AG04449 (cell line): ENCODE data around the gene CNOT4.

ENCODE experiments used
- CTCF ChIA-PET: fragments of 350-600 bp; formaldehyde crosslinking; extraction: SDS; loops from one replicate; lab custom pipeline; 2021; ENCODE audit warnings: antibody characterized with exemption; lab: Yijun Ruan, JAX
- POLR2A ChIA-PET: fragments of 400-600, 350-600 bp; formaldehyde crosslinking; extraction: SDS; loops from one replicate; lab custom pipeline; 2020; ENCODE audit warnings: antibody characterized with exemption, inconsistent platforms; lab: Yijun Ruan, JAX
- DNase-seq: peaks from one replicate; pipeline ENCODE4 v3.0.0-alpha.2; 2010; ENCODE audit warnings: low read depth, low spot score
- H3K4me3 ChIP-seq: 2 replicates; pipeline ENCODE4 v1.5.1; 2011; ENCODE audit warnings: low read depth, mild to moderate bottlenecking, control low read depth, low read length
- TF ChIP-seq, protein P1 (sequence below): IDR thresholded peaks from one replicate; pipeline ENCODE4 v1.5.1; 2011; ENCODE audit warnings: mild to moderate bottlenecking, moderate library complexity, low read length, control low read depth, inconsistent platforms; ENCODE audit not compliant: insufficient read depth; ENCODE audit errors: missing control alignments

Gene CNOT4

DNA sequence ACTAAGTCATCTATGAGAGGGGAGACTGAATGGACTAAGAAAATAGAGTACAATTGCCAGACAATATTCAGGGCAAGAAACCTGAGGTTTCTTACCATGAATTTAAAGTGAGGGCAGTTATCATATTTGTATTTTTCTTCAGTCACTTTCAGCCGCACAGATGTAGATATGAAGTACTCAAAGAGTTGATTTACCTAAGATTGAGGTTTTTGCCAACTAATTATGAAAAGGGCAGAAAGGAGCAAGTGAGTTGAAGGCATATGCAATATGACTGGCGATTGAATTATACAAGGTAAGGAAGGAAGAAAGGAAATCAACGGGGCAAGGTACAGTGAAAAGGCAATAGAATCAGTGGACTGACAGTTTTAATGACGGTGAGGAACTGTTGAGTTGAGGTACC, 17.8 kb downstream of the CNOT4 start:
- POLR2A ChIA-PET: no interaction called here
- DNase-seq: no peak
- no peak overlapping the region for H3K4me3 ChIP-seq
- TF ChIP-seq, protein P1, sequence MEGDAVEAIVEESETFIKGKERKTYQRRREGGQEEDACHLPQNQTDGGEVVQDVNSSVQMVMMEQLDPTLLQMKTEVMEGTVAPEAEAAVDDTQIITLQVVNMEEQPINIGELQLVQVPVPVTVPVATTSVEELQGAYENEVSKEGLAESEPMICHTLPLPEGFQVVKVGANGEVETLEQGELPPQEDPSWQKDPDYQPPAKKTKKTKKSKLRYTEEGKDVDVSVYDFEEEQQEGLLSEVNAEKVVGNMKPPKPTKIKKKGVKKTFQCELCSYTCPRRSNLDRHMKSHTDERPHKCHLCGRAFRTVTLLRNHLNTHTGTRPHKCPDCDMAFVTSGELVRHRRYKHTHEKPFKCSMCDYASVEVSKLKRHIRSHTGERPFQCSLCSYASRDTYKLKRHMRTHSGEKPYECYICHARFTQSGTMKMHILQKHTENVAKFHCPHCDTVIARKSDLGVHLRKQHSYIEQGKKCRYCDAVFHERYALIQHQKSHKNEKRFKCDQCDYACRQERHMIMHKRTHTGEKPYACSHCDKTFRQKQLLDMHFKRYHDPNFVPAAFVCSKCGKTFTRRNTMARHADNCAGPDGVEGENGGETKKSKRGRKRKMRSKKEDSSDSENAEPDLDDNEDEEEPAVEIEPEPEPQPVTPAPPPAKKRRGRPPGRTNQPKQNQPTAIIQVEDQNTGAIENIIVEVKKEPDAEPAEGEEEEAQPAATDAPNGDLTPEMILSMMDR: no peak
- CTCF ChIA-PET: no interaction called here

DNA sequence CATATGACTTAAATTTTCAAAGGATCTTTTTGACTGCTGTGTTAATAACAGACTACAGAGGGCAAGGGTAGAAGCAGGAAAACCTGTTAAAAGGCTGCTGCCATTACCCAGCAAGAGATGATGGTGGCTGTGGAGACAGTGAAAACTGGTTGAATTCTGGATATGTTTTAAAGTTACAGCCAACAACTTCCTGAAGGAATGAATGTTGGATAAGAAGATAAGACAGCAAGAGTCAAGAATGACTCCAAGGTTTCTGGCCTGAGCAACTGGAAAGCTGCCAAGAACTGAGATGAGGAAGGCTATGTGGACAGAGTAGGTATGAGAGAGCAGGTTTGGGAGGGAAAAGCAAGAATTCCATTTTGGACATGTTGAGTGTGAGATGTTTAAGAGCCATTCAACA, 19.1 kb downstream of the CNOT4 start:
- POLR2A ChIA-PET: no interaction called here
- TF ChIP-seq, protein P1: no peak
- CTCF ChIA-PET: no interaction called here
- no peak for DNase-seq
- no peak overlapping the region for H3K4me3 ChIP-seq

DNA sequence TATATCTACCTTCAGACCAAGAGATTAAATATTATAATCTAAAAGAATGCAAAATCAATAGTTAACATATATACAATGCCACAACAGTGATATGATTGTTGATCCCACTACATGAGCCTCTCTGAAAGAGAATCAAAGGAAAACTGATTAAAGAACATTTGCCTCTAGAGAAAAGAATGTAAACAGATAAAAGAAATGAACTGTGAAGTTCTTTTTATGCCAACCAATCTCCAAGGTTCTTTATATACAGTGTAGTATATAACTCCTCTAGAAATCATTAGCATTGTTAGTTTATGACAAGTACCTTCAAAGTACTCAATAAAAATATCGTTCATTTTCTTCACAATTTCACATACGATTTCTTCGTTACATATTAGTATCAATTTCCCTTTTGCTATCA, 20.1 kb downstream of the CNOT4 start:
- ChIA-PET CTCF (no interaction called here), POLR2A (no interaction called here)
- no peak overlapping the region for H3K4me3 ChIP-seq
- TF ChIP-seq, protein P1: no peak
- no peak for DNase-seq

DNA sequence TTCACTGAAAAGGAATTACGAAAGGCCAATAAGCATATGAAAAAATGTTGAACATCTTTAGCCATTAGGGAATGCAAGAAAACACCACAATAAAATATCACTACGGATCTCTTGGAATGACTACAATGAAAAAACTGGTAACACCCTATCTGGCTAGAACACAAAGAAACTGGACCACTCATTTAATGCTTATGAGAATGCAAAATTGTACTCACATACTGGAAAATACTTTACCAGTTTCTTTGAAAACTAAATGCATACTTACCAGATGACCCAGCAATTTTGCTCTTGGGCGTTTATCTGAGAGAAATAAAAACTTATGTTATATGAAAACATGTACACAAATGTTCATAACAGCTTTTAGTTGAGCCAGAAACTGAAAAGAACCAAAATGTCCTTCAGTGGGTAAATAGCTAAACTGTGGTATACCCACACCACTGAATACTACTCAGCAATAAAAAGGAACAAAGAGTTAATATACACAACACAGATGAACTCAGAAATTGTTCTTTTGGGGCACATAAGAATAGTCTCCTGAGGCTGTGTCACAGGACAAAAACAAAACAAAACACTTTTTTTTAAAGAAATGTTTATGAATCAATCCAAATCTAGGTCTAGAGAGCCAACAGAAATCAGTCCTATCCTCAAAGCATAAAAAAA, 23.5 kb downstream of the CNOT4 start:
- CTCF ChIA-PET: no interaction called here
- H3K4me3 ChIP-seq: no peak overlapping the region
- DNase-seq: no peak
- TF ChIP-seq, protein P1: no peak
- POLR2A ChIA-PET: no interaction called here

DNA sequence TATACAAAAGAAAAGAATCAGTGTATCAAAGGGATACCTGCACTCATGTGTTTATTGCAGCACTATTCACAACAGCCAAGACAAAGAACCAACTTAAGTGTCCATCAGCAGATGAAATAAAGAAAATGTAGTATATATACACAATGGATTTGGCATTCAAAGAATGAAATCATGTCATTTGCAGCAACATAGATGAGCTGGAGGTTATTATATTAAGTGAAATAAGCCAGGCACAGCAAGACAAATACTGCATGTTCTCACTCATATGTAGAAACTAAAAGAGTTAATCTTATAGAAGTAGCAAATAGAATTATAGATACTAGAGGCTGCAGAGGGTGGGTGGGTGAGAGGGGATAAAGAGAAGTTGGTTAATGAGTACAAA, 28.3 kb downstream of the CNOT4 start:
- no peak overlapping the region for H3K4me3 ChIP-seq
- POLR2A ChIA-PET: no interaction called here
- TF ChIP-seq, protein P1: no peak
- CTCF ChIA-PET: no interaction called here
- DNase-seq: no peak

DNA sequence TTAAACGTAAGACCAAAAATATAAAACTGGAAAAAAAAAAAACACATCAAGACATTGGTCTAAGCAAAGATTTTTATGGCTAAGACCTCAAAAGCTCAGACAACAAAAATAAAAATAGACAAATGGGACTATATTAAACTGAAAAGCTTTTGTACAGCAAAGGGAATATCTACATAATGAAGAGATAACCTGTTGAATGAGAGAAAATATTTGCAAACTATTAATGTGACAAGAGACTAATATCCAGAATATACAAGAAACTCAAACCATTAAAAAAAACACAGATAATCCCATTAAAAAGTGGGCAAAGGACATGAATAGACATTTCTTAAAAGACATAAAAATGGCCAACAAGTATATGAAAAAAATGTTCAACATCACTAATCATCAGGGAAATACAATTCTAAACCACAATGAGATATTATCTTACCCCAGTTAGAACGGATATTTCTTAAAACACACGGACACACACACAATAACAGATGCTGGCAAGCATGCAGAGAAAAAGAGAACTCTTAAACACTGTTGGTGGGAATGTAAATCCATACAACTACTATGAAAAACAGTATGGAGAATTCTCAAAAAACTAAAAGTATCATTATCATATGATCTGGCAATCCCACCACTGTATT, 28.8 kb downstream of the CNOT4 start:
- CTCF ChIA-PET: no interaction called here
- DNase-seq: no peak
- TF ChIP-seq, protein P1: no peak
- POLR2A ChIA-PET: no interaction called here
- no peak overlapping the region for H3K4me3 ChIP-seq
